Effector memory CD8-positive, alpha-beta T cell (primary cell): ENCODE measurements around the gene FFAR1.

Experiments used
- ATAC-seq: fragments of 150-1000 bp; cut with Tn5 transposase; replicated peaks from 2 replicates; pipeline ENCODE4 v1.10.0; 2021; ENCODE audit warnings: mild to moderate bottlenecking, moderate library complexity
- DNase-seq, 3 experiments: peaks; one replicate each; pipeline ENCODE4 v3.0.0; 2021
- H3K27ac Mint-ChIP-seq, 2 donors: one replicate each; pipeline ENCODE4 v1.8.0; 2022; ENCODE audit warnings: mild to moderate bottlenecking in 2 of 2, mixed read lengths in 2 of 2, moderate library complexity in 2 of 2
- H3K27me3 Mint-ChIP-seq, 2 donors: one replicate each; pipeline ENCODE4 v1.8.0; 2022; ENCODE audit warnings: mixed read lengths in 2 of 2
- H3K36me3 Mint-ChIP-seq: one replicate; pipeline ENCODE4 v1.8.0; 2022; ENCODE audit warnings: mild to moderate bottlenecking, moderate library complexity, mixed read lengths; ENCODE audit not compliant: insufficient read depth
- H3K4me1 Mint-ChIP-seq, 2 donors: one replicate each; pipeline ENCODE4 v1.8.0; 2022; ENCODE audit warnings: low read depth in 2 of 2, mixed read lengths in 2 of 2
- H3K4me3 Mint-ChIP-seq, 2 donors: one replicate each; pipeline ENCODE4 v1.8.0; 2022; ENCODE audit warnings: mild to moderate bottlenecking in 2 of 2, mixed read lengths in 2 of 2, moderate library complexity in 2 of 2
- H3K9me3 Mint-ChIP-seq, 2 donors: one replicate each; pipeline ENCODE4 v1.8.0; 2022; ENCODE audit warnings: mixed read lengths in 2 of 2

The FFAR1 gene

DNA sequence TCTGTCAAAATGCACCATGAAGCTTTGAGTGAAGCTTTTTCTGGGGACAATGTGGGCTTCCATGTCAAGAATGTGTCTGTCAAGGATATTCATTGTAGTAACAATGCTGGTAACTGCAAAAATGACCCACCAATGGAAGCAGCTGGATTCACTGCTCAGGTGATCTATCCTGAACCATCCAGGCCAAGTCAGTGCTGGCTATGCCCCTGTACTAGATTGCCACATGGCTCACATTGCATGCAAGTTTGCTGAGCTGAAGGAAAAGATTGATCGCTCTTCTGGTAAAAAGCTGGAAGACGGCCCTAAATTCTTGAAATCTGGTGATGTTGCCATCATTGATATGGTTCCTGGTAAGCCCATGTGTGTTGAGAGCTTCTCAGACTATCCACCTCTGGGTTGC, 35.8 kb downstream of the FFAR1 start:
- no peak overlapping the region for H3K27ac Mint-ChIP-seq
- DNase-seq (no peak), ATAC-seq (no peak)
- no peak overlapping the region for H3K4me3 Mint-ChIP-seq
- H3K9me3 Mint-ChIP-seq = peaks cover 0 to 2% of the 10 kb centered on the region in 2 donors
- no peaks in the 10 kb centered on the region for H3K4me1 Mint-ChIP-seq
- H3K36me3 Mint-ChIP-seq = no peaks in the 10 kb centered on the region
- peaks cover 4 to 39% of the 10 kb centered on the region in 2 donors for H3K27me3 Mint-ChIP-seq

DNA sequence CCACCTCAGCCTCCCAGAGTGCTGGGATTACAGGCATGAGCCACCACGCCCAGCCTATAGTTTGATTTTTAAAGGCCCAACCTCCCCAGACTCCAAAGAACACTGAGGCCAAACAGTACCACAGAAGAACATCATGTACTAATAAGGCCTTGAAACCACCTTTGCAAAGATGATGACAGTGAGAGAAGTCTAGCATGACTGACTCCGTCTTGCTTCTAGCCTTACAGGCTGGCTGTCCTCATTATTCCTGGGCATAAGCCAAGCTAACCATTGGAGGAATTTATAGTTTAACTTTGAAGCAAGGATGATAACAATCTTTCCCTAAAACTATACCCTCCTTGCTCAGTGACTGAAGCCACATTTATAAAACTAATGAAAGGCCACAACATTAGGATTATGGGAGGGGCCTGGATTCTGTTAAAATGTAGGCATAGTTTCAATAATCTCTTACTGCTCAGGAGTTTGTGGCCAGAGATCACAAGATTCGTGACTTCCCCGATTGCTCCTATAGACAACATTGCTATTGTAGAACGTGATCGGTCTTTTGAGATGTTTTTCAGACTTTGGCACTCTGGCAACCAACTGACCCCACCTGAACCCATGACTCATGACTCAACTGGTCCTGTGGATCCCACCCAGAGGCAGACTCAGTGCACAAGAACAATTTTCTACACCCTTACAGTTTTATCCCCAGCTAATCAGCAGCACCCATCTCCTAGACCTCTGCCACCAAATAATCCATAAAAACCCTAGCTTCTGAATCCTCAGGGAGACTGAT, 40.8 kb downstream of the FFAR1 start:
- peaks cover 0 to 12% of the 10 kb centered on the region in 2 donors for H3K27me3 Mint-ChIP-seq
- H3K27ac Mint-ChIP-seq = no peak overlapping the region
- H3K4me3 Mint-ChIP-seq = no peak overlapping the region
- no peaks in the 10 kb centered on the region for H3K4me1 Mint-ChIP-seq
- peaks cover 0 to 2% of the 10 kb centered on the region in 2 donors for H3K9me3 Mint-ChIP-seq
- ATAC-seq (no peak), DNase-seq (no peak)
- H3K36me3 Mint-ChIP-seq = no peaks in the 10 kb centered on the region

DNA sequence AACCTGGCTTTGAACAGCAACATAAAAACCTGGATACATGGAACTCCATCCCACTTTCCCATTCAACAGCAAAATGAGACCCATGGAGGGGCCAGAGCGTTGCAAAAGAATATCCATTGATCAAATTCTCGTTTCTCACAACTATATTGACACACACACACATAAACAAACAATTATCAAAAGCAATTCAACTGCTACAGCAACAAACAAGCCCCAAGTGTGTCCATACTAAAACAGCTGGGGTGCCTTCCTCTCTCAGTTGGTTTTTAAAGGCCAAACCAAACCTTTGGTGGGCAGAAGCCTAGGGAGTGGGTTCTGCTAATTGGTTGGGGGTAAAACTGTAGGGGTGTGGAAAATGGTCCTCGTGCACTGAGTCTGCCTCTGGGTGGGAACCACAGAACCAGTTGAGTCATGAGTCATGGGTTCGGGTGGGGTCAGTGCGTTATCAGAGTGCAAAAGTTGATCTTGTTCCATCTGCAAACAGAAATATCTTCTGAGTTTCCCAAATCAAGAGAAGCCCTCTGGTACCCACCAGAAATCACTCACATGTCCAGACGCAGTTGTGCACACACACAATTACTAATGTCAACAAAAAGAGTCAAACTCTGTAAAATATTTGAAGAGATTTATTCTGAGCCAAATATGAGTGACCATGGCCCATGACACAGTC, 41.6 kb downstream of the FFAR1 start:
- Mint-ChIP-seq H3K36me3 (no peaks in the 10 kb centered on the region), H3K4me3 (no peak overlapping the region), H3K4me1 (no peaks in the 10 kb centered on the region), H3K27me3 (peaks cover 0 to 8% of the 10 kb centered on the region in 2 donors), H3K9me3 (peaks cover 0 to 2% of the 10 kb centered on the region in 2 donors), H3K27ac (no peak overlapping the region)
- ATAC-seq (no peak), DNase-seq (no peak)

DNA sequence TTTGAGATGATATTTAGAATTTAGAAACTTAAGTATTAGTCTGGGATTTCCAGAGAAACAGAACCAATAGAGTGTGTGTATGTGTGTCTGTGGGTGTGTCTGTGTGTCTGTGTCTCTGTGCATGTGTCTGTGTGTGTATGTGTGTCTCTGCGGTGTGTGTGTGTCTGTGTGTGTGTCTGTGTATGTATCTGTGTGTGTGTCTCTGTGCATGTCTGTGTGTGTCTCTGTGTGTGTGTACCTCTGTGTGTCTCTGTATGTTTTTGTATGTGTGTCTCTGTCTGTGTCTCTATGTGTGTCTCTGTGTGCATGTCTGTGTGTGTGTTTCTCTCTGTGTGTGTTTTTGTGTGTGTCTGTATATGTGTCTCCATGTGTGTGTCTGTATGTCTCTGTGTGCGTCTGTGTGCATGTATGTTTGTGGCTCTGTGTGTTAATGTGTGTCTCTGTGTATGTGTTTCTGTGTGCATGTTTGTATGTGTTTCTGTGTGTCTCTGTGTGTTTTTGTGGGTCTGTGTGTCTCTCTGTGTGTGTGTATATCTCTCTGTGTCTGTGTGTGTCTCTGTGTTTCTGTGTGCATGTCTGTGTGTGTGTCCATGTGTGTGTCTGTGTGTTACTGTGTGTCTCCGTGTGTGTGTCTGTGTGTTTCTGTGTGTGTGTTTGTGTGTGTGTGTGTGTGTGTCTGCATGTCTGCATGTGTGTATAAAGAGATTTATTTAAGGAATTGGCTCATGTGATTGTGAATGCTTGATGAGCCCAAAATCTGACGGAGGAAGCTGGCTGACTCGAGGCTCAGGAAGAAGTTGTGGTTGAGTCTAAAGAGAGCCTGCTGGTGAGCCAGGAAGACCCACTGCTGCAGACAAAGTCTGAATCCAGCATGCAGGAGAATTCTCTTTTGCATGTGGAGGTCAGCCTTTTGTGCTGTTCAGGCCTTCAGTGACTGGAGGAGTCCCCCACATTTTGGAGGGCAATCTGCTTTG, 45.3 kb downstream of the FFAR1 start:
- no peak for ATAC-seq
- H3K36me3 Mint-ChIP-seq = no peaks in the 10 kb centered on the region
- no peak overlapping the region for H3K4me3 Mint-ChIP-seq
- no peak overlapping the region for H3K27ac Mint-ChIP-seq
- H3K9me3 Mint-ChIP-seq = no peaks in the 10 kb centered on the region
- no peaks in the 10 kb centered on the region for H3K4me1 Mint-ChIP-seq
- no peak for DNase-seq
- H3K27me3 Mint-ChIP-seq = no peaks in the 10 kb centered on the region

DNA sequence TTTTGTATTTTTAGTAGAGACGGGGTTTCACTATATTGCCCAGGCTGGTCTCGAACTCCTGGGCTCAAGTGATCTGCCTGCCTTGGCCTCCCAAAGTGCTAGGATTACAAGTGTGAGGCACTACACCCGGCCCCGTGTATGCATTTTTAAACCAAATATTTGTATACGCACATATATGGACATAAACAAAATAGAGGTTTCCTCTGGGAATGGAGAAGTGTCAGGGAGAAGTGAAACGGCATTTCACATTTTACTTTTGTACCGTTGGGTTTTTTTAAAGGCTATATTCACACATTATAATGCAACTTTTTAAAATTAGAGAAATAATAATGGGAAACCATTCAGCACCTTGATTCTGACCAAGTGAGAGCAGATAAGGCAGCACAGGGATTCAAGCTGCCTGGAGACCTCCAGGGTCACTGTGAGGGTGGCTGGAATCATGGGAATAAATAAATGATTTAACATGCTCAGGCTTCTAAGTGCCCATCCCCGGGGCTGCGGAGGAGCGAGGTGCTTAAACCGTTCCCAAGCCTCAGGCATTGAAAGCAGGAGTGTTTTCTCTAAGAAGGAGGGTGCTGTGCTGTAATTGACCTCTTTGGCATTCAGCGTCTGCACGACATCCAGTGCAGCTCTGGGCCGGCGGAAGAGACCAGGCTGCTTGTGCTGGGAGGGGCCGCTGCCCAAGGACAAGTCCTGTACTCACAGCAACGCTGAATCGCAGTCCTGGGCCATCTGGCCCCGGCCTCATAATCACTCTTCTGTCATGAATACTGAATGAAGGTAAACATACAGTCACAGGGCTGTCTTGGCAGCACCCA, 47.9 kb downstream of the FFAR1 start:
- DNase-seq (no peak), ATAC-seq (no peak)
- Mint-ChIP-seq H3K4me3 (no peak overlapping the region), H3K4me1 (no peaks in the 10 kb centered on the region), H3K27ac (no peak overlapping the region), H3K36me3 (no peaks in the 10 kb centered on the region), H3K9me3 (no peaks in the 10 kb centered on the region), H3K27me3 (peaks cover 14% of the 10 kb centered on the region in 2 donors)

DNA sequence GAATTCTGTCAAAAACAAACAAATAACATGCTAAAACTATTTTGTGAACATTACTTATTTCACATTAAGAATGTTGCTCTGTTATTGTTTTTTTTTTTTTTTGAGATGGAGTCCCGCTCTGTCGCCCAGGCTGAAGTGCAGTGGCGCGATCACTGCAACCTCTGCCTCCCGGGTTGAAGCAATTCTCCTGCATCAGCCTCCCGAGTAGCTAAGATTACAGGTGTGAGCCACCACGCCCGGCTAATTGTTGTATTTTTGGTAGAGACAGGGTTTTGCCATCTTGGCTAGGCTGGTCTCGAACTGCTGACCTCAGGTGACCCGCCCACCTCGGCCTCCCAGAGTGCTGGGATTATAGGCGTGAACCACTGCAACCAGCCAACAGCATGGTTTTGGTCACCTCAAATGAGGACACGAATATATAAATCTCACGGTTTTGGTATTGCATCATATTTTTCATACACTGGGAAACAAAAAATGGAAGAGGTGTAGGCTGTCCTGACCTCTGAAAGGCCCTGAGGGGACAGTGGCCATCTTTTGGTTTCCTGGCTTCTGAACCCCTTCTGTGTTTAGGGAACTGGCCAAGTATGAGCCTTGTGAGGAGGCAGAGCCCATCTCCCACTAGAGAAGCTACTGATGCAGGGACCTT, 48.7 kb downstream of the FFAR1 start:
- DNase-seq (no peak), ATAC-seq (no peak)
- no peak overlapping the region for H3K4me3 Mint-ChIP-seq
- no peaks in the 10 kb centered on the region for H3K36me3 Mint-ChIP-seq
- no peaks in the 10 kb centered on the region for H3K9me3 Mint-ChIP-seq
- peaks cover 14% of the 10 kb centered on the region in 2 donors for H3K27me3 Mint-ChIP-seq
- H3K27ac Mint-ChIP-seq = no peak overlapping the region
- H3K4me1 Mint-ChIP-seq = no peaks in the 10 kb centered on the region

DNA sequence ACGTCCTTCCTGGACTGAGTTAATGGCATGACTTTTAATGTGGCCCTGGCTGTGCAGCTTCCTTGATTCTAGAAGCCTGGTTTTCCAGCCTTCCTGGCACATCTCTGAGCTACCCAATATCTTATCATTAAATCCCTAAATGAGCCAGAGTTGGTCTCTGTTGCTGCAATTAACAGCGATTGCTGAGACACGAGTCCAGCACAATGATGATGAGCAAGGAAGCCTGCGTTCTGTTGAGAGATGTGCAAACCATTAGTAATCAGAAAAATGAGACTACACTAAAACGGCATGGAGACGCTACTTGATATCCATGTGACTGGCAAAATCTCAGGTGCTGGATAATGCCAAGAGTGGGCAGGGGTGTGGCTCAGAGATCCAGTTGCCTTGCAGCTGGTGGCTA, 49.4 kb downstream of the FFAR1 start:
- DNase-seq (no peak), ATAC-seq (no peak)
- Mint-ChIP-seq H3K27me3 (peaks cover 14% of the 10 kb centered on the region in 2 donors), H3K4me3 (no peak overlapping the region), H3K4me1 (no peaks in the 10 kb centered on the region), H3K27ac (no peak overlapping the region), H3K36me3 (no peaks in the 10 kb centered on the region), H3K9me3 (no peaks in the 10 kb centered on the region)
